ENCODE measurements around the gene CDKAL1. TPM values are rescaled to one million over a fixed set of nuclear protein-coding genes. Genes with fewer than 3 reads are reported as not detected.

Gene CDKAL1
- total and polyA plus RNA-seq, 9 of the 15 experiments (the other 6 are each of a cell fraction or from before 2014, with no cell fraction given), result 11.2 to 36.3 (median 20.1) TPM

DNA sequence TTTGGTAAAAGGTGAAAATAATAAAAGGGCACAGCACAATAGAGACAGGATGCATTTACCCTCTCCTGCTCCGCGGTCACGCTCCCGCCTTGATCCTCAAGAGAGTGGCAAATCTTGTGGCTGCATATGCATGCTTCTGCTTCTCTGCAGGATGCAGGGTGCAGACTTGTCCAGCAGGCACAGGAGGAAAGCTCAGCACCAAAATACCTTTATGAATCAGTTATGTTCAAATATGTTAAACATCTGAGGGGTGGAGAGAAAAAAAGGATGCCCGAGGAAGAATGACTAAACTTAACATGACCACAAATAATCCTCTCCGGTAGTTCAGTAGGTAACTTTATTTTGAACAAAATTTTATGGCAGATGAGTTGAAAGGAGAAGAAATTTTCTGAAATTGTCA is 693.2 kb downstream of the CDKAL1 start:
- in situ Hi-C loops (cut with MboI), result no loop called here
- no peaks in the 10 kb centered on the region for H3K36me3 ChIP-seq (ENCODE audit: control insufficient read depth, insufficient read depth, low read length)
- TF ChIP-seq ZNF347 (CRISPR knock-in tag; IDR thresholded peaks at IDR 0.05; ENCODE audit: low read depth) (no peak), ZNF561 (CRISPR knock-in tag; conservative IDR thresholded peaks at IDR 0.05) (no peak), TEAD2 (tag; IDR thresholded peaks at IDR 0.05) (no peak), RUNX1 (IDR thresholded peaks at IDR 0.05; ENCODE audit: low read depth) (no peak), ZZZ3 (IDR thresholded peaks at IDR 0.05) (no peak), ZC3H8 (IDR thresholded peaks at IDR 0.05) (no peak), SLC30A9 (CRISPR knock-in tag; IDR thresholded peaks at IDR 0.05) (no peak), NEUROD1 (IDR thresholded peaks at IDR 0.05; ENCODE audit: borderline replicate concordance, low read depth, low read length, partially characterized antibody) (no peak), MAFF (IDR thresholded peaks at IDR 0.05; ENCODE audit: low read length) (no peak), PCBP2 (IDR thresholded peaks at IDR 0.05; ENCODE audit: low read depth, low read length, poor library complexity, severe bottlenecking) (no peak), ZNF212 (CRISPR knock-in tag; IDR thresholded peaks at IDR 0.05) (no peak), ZNF311 (CRISPR knock-in tag; IDR thresholded peaks at IDR 0.05) (no peak), ATF7 (IDR thresholded peaks at IDR 0.05) (no peak), MED1 (CRISPR knock-in tag; IDR thresholded peaks at IDR 0.05; ENCODE audit: borderline replicate concordance) (no peak), HMG20A (CRISPR knock-in tag; conservative IDR thresholded peaks at IDR 0.05) (no peak)
- TF ChIP-seq, protein P1, sequence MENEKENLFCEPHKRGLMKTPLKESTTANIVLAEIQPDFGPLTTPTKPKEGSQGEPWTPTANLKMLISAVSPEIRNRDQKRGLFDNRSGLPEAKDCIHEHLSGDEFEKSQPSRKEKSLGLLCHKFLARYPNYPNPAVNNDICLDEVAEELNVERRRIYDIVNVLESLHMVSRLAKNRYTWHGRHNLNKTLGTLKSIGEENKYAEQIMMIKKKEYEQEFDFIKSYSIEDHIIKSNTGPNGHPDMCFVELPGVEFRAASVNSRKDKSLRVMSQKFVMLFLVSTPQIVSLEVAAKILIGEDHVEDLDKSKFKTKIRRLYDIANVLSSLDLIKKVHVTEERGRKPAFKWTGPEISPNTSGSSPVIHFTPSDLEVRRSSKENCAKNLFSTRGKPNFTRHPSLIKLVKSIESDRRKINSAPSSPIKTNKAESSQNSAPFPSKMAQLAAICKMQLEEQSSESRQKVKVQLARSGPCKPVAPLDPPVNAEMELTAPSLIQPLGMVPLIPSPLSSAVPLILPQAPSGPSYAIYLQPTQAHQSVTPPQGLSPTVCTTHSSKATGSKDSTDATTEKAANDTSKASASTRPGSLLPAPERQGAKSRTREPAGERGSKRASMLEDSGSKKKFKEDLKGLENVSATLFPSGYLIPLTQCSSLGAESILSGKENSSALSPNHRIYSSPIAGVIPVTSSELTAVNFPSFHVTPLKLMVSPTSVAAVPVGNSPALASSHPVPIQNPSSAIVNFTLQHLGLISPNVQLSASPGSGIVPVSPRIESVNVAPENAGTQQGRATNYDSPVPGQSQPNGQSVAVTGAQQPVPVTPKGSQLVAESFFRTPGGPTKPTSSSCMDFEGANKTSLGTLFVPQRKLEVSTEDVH (IDR thresholded peaks at IDR 0.05; ENCODE audit: low read depth, partially characterized antibody), result no peak
- TF ChIP-seq, protein P2, sequence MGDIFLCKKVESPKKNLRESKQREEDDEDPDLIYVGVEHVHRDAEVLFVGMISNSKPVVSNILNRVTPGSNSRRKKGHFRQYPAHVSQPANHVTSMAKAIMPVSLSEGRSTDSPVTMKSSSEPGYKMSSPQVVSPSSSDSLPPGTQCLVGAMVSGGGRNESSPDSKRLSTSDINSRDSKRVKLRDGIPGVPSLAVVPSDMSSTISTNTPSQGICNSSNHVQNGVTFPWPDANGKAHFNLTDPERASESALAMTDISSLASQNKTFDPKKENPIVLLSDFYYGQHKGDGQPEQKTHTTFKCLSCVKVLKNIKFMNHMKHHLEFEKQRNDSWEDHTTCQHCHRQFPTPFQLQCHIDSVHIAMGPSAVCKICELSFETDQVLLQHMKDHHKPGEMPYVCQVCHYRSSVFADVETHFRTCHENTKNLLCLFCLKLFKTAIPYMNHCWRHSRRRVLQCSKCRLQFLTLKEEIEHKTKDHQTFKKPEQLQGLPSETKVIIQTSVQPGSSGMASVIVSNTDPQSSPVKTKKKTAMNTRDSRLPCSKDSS (IDR thresholded peaks at IDR 0.05; ENCODE audit: low read depth, partially characterized antibody), result no peak
- no peaks in the 10 kb centered on the region for H3K9me1 ChIP-seq (ENCODE audit: control insufficient read depth, insufficient read depth, low read length)
- no peaks in the 10 kb centered on the region for H4K20me1 ChIP-seq (replicated peaks; ENCODE audit: control insufficient read depth, insufficient read depth, low read length)
- no peaks in the 10 kb centered on the region for H3K27me3 ChIP-seq (ENCODE audit: control insufficient read depth in 2 of 2, insufficient read depth in 2 of 2, low read length in 2 of 2)
- POLR2A ChIA-PET, result no interaction called here
- no peak overlapping the region for H3K27ac ChIP-seq (ENCODE audit: extremely low read depth, low read depth, low read length)
- intact Hi-C loops (cut with micrococcal nuclease), result no loop called here
- H3K9ac ChIP-seq (ENCODE audit: insufficient read depth in 1 of 2, low read depth in 2 of 2, low read length in 2 of 2), result no peak overlapping the region
- no peaks in the 10 kb centered on the region for H3K9me3 ChIP-seq (replicated peaks; ENCODE audit: control insufficient read depth, insufficient read depth, low read depth, low read length)
- H3K4me2 ChIP-seq (ENCODE audit: insufficient read depth, low read length), result no peak overlapping the region
- no peak for FAIRE-seq
- CTCF ChIA-PET (ENCODE audit: low intra/inter-chr PET ratio), result no interaction called here
- no peak overlapping the region for H3K4me3 ChIP-seq
- DNase-seq (ENCODE audit: extremely low read depth in 1 of 4, low spot score in 3 of 4), result no peak
- H3K4me1 ChIP-seq (replicated peaks in 1 of 2; ENCODE audit: control insufficient read depth in 2 of 2, insufficient read depth in 2 of 2, low read length in 2 of 2), result no peaks in the 10 kb centered on the region
- H2AFZ ChIP-seq (ENCODE audit: low read depth, low read length), result no peak overlapping the region
- no TSS peak for BruUV-seq (replicated peaks)
- H3K79me2 ChIP-seq (ENCODE audit: control insufficient read depth, insufficient read depth, low read length), result no peaks in the 10 kb centered on the region
- WGBS (ENCODE audit: insufficient coverage, low coverage, missing lambda C conversion rate), result 75% methylated on average over 6 of the region's 6 CpGs
- no peak for ATAC-seq

All from K562 (cell line).